ENCODE data around the gene LCLAT1. TPM values are rescaled to one million over a fixed set of nuclear protein-coding genes. Genes with fewer than 3 reads are reported as not detected.

LCLAT1 gene
- total and polyA plus RNA-seq, 4 donors, result 2.4 to 14.6 (median 10.7) TPM

DNA sequence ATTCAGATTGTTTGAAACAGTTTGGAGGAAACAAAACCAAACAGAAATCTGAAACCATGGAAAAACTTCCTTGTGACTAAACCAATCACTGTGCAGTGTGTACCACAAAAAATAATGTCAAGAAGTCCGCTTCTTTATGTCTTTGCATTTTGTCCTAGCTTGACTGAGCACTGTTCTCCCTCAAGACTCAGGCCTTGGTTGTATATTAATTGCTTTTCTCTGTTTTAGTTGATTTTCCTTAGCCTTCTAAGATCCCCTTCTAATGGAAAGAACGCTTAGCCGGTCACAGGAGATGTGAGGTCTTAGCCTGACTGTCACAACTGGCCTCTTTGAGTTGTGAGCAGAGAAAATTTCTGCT is 56.6 kb downstream of the LCLAT1 start:
- no peak overlapping the region for H3K4me3 ChIP-seq (ENCODE audit: low read depth in 1 of 3, low read length in 3 of 3)
- H3K36me3 ChIP-seq (ENCODE audit: control insufficient read depth in 4 of 4, insufficient read depth in 3 of 4, low read depth in 1 of 4, low read length in 3 of 4), result no peaks in the 10 kb centered on the region
- WGBS, result 87% methylated on average over 3 of the region's 3 CpGs
- H3K27me3 ChIP-seq (ENCODE audit: control insufficient read depth in 4 of 4, insufficient read depth in 4 of 4, low read length in 3 of 4), result no peaks in the 10 kb centered on the region
- H3K9ac ChIP-seq (ENCODE audit: low read depth in 1 of 2, low read length in 2 of 2), result no peak overlapping the region
- H3K27ac ChIP-seq (ENCODE audit: low read depth in 1 of 2, low read length in 2 of 2), result no peak overlapping the region
- no peak for DNase-seq (ENCODE audit: low spot score)
- peaks cover 0 to 8% (median 0%) of the 10 kb centered on the region in 4 donors for H3K4me1 ChIP-seq (ENCODE audit: control insufficient read depth in 4 of 4, insufficient read depth in 4 of 4, low read length in 3 of 4)
- TF ChIP-seq, protein P1, sequence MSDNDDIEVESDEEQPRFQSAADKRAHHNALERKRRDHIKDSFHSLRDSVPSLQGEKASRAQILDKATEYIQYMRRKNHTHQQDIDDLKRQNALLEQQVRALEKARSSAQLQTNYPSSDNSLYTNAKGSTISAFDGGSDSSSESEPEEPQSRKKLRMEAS (IDR thresholded peaks at IDR 0.05), result no peak
- TF ChIP-seq YY1 (IDR thresholded peaks at IDR 0.05), result no peak
- no peak for TF ChIP-seq NR2F2 (IDR thresholded peaks at IDR 0.05)
- TF ChIP-seq, protein P2, sequence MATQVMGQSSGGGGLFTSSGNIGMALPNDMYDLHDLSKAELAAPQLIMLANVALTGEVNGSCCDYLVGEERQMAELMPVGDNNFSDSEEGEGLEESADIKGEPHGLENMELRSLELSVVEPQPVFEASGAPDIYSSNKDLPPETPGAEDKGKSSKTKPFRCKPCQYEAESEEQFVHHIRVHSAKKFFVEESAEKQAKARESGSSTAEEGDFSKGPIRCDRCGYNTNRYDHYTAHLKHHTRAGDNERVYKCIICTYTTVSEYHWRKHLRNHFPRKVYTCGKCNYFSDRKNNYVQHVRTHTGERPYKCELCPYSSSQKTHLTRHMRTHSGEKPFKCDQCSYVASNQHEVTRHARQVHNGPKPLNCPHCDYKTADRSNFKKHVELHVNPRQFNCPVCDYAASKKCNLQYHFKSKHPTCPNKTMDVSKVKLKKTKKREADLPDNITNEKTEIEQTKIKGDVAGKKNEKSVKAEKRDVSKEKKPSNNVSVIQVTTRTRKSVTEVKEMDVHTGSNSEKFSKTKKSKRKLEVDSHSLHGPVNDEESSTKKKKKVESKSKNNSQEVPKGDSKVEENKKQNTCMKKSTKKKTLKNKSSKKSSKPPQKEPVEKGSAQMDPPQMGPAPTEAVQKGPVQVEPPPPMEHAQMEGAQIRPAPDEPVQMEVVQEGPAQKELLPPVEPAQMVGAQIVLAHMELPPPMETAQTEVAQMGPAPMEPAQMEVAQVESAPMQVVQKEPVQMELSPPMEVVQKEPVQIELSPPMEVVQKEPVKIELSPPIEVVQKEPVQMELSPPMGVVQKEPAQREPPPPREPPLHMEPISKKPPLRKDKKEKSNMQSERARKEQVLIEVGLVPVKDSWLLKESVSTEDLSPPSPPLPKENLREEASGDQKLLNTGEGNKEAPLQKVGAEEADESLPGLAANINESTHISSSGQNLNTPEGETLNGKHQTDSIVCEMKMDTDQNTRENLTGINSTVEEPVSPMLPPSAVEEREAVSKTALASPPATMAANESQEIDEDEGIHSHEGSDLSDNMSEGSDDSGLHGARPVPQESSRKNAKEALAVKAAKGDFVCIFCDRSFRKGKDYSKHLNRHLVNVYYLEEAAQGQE (IDR thresholded peaks at IDR 0.05), result no peak
- TF ChIP-seq, protein P3, sequence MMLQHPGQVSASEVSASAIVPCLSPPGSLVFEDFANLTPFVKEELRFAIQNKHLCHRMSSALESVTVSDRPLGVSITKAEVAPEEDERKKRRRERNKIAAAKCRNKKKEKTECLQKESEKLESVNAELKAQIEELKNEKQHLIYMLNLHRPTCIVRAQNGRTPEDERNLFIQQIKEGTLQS (IDR thresholded peaks at IDR 0.05), result no peak
- TF ChIP-seq JUND (IDR thresholded peaks at IDR 0.05), result no peak
- TF ChIP-seq HNF4A (conservative IDR thresholded peaks at IDR 0.05), result no peak
- TF ChIP-seq HNF4G (IDR thresholded peaks at IDR 0.05), result no peak
- TF ChIP-seq FOXA1 (IDR thresholded peaks at IDR 0.05), result no peak
- TF ChIP-seq RAD21 (IDR thresholded peaks at IDR 0.05), result no peak
- H3K9me3 ChIP-seq (ENCODE audit: control insufficient read depth in 4 of 4, low read length in 3 of 4), result peaks cover 0 to 5% (median 3%) of the 10 kb centered on the region in 4 donors

DNA sequence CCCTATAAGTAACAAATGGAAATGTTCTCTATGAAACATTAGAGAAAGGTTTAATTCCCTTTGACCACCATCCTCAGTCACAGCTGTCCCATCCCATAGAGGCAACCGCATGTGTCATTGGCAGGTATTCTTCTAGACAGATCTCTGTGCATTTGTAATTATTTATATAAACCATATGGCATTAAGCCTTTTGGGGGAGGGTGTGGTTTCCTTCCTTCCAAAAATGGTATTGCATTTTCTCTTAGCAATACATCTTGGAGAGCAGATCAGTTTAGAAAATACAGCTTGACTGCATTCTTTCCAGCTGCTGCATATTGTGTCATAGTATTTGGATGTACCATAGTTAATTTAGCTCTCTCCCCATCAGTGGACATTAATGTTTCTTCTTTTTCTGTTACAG is 57.7 kb downstream of the LCLAT1 start:
- H3K9ac ChIP-seq (ENCODE audit: low read depth in 1 of 2, low read length in 2 of 2), result no peak overlapping the region
- no peak for DNase-seq (ENCODE audit: low spot score)
- H3K27ac ChIP-seq (ENCODE audit: low read depth in 1 of 2, low read length in 2 of 2), result no peak overlapping the region
- TF ChIP-seq EGR1 (IDR thresholded peaks at IDR 0.05; ENCODE audit: low read depth in 2 of 2), result no peak
- no peak for TF ChIP-seq NR2F2 (IDR thresholded peaks at IDR 0.05)
- TF ChIP-seq HNF4G (IDR thresholded peaks at IDR 0.05), result no peak
- TF ChIP-seq SP1 (IDR thresholded peaks at IDR 0.05), result no peak
- TF ChIP-seq RAD21 (IDR thresholded peaks at IDR 0.05), result no peak
- no peak for TF ChIP-seq TAF1 (conservative IDR thresholded peaks at IDR 0.05)
- TF ChIP-seq, protein P3 (IDR thresholded peaks at IDR 0.05), result no peak
- TF ChIP-seq, protein P1 (IDR thresholded peaks at IDR 0.05), result no peak
- no peak for TF ChIP-seq HNF4A (conservative IDR thresholded peaks at IDR 0.05)
- TF ChIP-seq YY1 (IDR thresholded peaks at IDR 0.05), result no peak
- H3K4me3 ChIP-seq (ENCODE audit: low read depth in 1 of 3, low read length in 3 of 3), result no peak overlapping the region
- H3K27me3 ChIP-seq (ENCODE audit: control insufficient read depth in 4 of 4, insufficient read depth in 4 of 4, low read length in 3 of 4), result no peaks in the 10 kb centered on the region
- H3K4me1 ChIP-seq (ENCODE audit: control insufficient read depth in 4 of 4, insufficient read depth in 4 of 4, low read length in 3 of 4), result peaks cover 0 to 9% (median 2%) of the 10 kb centered on the region in 4 donors
- no peaks in the 10 kb centered on the region for H3K36me3 ChIP-seq (ENCODE audit: control insufficient read depth in 4 of 4, insufficient read depth in 3 of 4, low read depth in 1 of 4, low read length in 3 of 4)
- peaks cover 0 to 5% (median 2%) of the 10 kb centered on the region in 4 donors for H3K9me3 ChIP-seq (ENCODE audit: control insufficient read depth in 4 of 4, low read length in 3 of 4)
- WGBS, result 100% methylated on average over 1 of the region's 1 CpG
